GM10847 (cell line): ENCODE measurements around the gene TUBB3.

Experiments
- POLR2A ChIP-seq: IDR thresholded peaks from 2 replicates; pipeline ENCODE4 v1.6.1; 2011; ENCODE audit not compliant: insufficient read length; ENCODE audit errors: extremely low read depth

Gene TUBB3

GRCh38 chr16:89922884-89923639, at the start of gene TUBB3:
TSS of gene TUBB3 (plus strand) at chr16:89923342. CDS start at chr16:89923402, 60 bp downstream.
- TF ChIP-seq POLR2A, result peak; percentile 39

GRCh38 chr16:89873972-89874689, 49.0 kb upstream of the TUBB3 start:
- TF ChIP-seq POLR2A, result no peak

DNA sequence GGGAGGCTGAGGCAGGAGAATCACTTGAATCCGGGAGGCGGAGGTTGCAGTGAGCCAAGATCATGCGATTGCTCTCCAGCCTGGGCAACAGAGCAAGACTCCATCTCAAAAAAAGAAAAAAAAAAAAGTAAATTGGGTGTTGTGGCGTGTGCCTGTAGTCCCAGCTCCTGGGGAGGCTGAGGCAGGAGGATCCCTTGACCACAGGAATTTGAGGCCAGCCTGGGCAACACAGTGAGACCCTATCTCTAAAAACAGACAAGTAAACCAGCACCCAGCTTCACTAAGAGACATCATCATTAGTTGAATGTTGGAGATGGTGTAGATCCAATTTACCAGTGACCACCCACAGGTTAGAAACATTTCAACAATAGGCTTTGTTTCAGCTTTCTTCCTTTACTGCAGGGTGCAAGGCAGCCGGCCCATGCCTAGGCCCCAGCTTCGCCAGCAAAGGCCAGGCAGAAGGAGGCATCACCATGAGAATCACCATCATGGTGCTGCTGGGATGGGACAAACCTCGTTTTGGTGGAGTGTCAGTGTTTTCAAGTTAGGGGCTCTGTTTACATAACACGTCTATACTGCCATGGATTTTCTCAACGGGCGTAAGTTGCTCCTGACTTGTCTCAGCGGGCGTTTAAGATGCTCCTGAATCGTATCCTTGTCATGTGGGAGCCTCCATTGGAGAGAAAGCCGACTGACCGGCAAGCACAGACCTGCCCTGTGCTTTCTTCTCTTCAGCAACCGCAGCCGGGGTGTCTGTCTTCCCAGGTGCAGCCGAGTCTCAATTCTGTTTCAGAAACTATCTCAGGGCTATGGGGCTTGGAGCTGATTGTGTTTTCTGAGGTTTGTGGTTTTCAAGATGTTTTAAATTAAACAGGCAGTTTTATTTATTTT, 42.4 kb upstream of the TUBB3 start:
- TF ChIP-seq POLR2A, result no peak

DNA sequence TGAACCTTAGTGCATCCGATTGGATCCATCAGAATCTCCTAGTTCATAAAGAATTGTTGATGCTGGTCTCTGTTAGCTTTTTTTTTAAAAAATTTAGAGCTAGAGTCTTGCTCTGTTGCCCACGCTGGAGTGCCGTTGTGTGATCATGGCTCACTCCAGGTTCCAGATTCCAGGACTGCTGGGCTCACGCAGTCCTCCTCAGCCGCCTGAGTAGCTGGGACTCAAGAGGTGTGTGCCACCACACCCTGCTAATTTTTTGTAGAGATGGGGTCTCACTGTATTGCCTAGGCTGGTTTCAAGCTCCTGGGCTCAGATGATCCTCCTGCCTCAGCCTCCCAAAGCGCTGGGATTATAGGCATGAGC, 41.8 kb upstream of the TUBB3 start:
- TF ChIP-seq POLR2A, result no peak

DNA sequence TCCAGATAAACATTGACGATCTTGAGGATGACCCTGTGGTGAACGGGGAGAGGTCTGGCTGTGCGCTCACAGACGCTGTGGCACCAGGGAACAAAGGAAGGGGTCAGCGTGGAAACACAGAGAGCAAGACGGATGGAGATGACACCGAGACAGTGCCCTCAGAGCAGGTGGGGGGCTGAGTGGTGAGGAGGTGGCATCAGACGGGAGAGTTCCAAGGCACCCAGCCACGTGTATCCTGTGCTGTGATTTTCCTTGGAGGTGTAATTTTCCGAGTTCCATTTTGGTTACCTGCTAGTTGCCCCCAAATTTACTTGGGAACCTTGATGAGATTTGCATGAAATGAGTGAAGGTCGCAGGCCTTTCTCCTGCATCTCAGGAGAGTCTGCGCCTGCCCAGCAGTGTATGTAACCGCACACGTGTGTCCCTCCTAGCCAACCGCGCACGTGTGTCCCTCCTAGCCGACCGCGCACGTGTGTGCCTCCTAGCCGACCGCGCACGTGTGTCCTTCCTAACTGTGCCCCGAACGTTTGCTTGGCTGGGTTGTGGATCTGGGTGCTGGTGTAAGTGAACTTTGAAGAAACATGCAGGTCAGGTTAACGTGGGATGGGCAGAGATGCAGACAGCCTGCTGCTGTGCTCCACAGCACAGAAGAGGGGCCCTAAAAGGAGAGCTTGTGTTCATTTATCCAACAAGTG, 39.6 kb upstream of the TUBB3 start:
- TF ChIP-seq POLR2A, result no peak

GRCh38 chr16:89884041-89884421, 39.1 kb upstream of the TUBB3 start:
- no peak for TF ChIP-seq POLR2A

DNA sequence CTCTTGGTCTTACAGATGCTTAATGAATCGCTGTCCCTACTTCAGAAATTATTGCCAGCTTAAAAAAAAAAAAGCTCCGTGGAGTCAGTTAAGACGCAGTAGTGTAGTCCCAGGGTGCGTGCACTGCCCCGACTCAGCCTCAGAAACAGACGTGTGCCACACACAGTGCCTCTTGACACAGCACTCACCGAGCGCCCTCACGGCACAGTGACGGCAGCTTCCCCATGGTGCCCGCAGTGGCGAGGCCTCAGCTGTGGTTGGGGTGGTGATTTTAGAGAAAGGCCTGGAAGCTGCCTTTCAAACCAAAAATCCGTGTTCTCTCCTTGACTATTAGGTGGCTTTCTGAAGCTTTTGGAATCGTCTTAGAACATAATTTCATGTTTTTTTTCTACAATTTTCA, 35.9 kb upstream of the TUBB3 start:
- no peak for TF ChIP-seq POLR2A

DNA sequence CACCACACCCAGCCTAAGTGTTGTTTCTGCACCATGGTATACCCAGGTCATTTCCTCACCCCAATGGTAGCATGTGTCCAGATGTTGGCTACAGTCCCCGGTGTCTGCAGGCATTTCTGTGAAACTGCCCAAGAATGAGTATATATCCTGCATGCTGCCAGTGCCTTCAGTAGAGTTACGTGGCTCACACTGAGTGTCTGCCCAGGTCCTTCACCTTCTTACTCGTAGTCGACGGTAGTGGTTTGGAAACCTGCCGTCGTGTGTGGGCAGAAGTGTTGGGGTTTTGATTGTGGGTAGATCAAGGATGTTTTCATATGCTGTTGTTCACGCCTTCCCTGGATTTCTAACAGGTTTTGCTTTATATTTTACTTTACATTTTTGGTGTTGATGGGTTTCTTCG, 32.9 kb upstream of the TUBB3 start:
- TF ChIP-seq POLR2A, result no peak

- no peak for TF ChIP-seq POLR2A
Observed at GRCh38 chr16:89890886-89891657, 32.1 kb upstream of the TUBB3 start.

DNA sequence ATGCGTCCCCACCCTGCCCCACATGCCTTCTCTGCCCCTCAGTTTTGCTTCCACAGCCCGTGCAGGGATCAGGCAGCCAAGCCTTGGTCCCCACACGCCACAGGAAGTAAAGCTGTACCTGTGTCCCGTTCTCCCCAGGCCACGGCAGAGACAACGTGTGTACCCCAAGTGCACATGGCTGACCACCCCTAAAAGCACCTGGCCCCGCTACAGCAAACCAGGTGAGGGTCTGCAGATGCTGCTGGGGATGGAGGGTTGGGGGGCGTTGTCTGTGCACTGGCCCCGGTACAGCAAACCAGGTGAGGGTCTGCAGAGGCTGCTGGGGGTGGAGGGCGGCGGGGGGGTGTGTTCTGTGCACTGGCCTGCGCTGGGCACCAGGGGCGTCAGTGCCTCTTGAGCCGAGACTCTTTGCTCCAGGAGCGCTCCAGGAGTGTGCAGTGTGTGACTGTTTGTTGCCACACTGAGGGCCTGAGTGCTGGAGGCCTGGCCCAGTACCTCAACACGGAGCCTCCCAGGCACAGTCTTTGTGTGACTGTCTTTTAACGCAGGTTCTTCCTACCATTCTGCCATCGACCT, 31.0 kb upstream of the TUBB3 start:
- no peak for TF ChIP-seq POLR2A

DNA sequence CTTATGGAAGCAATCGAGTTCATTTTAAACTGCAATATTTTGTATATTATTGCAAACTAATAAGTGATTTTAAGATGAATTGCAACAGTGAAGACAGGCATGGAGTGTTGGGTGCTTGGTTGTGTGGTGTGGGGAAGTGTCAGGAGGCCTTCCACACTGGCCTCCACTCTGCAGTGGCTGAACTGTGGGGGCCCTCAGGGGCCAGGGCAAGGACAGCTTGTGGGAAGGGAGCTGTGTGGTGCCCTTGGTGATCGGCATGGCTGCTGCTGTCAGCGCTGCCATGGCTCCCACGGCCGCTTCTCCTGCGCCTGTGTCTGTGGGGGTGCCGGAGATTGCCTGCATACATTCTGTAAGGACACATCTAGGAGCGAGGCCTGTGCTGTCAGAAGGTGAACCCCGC, 30.5 kb upstream of the TUBB3 start:
- TF ChIP-seq POLR2A, result no peak

DNA sequence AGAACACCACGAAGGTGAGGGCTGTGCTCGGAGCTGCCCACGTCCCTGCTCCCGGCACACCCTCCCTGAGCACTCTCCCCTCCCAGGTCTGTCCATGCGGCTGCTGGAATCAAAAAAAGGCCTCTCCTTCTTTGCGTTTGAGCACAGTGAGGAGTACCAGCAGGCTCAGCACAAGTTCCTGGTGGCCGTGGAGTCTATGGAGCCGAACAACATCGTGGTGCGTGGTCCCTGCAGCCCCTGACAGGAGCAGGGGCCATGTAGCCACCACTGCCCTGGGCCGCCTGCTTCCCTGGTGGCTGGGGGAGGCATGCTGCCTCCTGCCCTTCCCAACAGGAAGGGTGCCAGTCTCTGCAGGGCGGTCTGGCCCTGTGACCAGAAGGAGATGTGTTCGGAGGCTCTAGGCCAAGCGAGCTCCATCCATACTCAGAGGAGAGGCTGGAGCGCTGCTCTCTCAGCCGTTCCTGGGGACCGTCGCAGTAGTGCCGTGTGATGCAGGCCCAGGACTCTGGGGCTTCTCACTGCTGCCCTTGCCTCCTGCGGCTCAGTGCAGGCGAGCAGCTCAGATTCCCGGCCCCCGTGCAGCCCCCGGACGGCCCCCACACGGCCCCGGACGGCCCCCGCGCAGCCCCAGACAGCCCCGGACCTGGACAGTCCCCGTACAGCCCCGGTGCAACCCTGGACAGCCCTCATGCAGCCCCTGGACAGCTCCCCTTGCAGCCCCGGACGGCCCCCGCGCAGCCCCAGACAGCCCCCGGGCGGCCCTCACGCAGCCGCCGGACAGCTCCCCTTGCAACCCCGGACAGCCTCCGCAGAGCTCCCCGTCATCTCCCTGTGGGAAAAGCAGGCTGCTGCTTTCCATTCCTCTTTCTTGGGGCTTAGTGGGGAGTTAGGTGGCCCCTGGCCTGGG, 29.2 kb upstream of the TUBB3 start:
- TF ChIP-seq POLR2A, result no peak
